PFSK-1 (cell line): Measurements from ENCODE around the gene GAPDHS.

Experiments used
- FOXP2 ChIP-seq: optimal IDR thresholded peaks from 2 replicates; pipeline ENCODE3; 2011; ENCODE audit warnings: borderline replicate concordance, control low read depth, inconsistent platforms; ENCODE audit not compliant: insufficient read depth; ENCODE audit errors: extremely low read length, extremely low read depth
- POLR2AphosphoS5 ChIP-seq: IDR thresholded peaks from 2 replicates; pipeline ENCODE4 v1.6.1; 2012; ENCODE audit warnings: low read depth, mild to moderate bottlenecking, control low read depth, low read length, moderate library complexity
- SIN3A ChIP-seq: IDR thresholded peaks from 2 replicates; pipeline ENCODE4 v1.6.1; 2012; ENCODE audit warnings: mild to moderate bottlenecking, low read length, moderate library complexity, borderline replicate concordance; ENCODE audit not compliant: insufficient read depth
- TAF1 ChIP-seq: IDR thresholded peaks from 2 replicates; pipeline ENCODE4 v1.6.1; 2012; ENCODE audit warnings: low read length, control low read depth, borderline replicate concordance; ENCODE audit not compliant: insufficient read depth
- TF ChIP-seq, protein P1 (sequence below), 2 experiments: IDR thresholded peaks; 2 replicates each; pipeline versions ENCODE4 v1.6.1 to v1.8.0; 2011 to 2012; ENCODE audit warnings: low read depth in 2 of 2, low read length in 2 of 2, control low read depth in 1 of 2, inconsistent platforms in 1 of 2, mild to moderate bottlenecking in 1 of 2, moderate library complexity in 1 of 2; ENCODE audit not compliant: insufficient read depth in 1 of 2

The GAPDHS gene

DNA sequence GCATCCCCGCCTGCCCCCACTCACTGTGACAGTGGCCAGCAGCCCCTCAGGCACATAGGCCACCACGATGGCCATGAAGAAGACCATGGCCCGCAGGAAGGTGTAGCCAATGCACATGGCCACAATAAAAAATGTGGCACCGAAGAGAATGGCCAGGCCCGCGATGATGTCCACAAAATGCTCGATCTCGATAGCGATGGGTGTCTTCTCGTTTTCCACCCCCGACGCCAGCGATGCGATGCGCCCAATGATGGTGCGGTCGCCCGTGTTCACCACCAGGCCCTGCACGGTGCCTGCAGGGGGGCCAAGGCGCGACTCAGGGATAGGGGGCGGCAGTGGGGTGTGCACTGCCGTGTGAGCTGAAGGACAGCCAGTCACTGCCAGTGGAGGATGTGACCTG lies 26.5 kb downstream of the GAPDHS start:
- TF ChIP-seq TAF1 = no peak
- no peak for TF ChIP-seq FOXP2
- no peak for TF ChIP-seq SIN3A
- TF ChIP-seq, protein P1, sequence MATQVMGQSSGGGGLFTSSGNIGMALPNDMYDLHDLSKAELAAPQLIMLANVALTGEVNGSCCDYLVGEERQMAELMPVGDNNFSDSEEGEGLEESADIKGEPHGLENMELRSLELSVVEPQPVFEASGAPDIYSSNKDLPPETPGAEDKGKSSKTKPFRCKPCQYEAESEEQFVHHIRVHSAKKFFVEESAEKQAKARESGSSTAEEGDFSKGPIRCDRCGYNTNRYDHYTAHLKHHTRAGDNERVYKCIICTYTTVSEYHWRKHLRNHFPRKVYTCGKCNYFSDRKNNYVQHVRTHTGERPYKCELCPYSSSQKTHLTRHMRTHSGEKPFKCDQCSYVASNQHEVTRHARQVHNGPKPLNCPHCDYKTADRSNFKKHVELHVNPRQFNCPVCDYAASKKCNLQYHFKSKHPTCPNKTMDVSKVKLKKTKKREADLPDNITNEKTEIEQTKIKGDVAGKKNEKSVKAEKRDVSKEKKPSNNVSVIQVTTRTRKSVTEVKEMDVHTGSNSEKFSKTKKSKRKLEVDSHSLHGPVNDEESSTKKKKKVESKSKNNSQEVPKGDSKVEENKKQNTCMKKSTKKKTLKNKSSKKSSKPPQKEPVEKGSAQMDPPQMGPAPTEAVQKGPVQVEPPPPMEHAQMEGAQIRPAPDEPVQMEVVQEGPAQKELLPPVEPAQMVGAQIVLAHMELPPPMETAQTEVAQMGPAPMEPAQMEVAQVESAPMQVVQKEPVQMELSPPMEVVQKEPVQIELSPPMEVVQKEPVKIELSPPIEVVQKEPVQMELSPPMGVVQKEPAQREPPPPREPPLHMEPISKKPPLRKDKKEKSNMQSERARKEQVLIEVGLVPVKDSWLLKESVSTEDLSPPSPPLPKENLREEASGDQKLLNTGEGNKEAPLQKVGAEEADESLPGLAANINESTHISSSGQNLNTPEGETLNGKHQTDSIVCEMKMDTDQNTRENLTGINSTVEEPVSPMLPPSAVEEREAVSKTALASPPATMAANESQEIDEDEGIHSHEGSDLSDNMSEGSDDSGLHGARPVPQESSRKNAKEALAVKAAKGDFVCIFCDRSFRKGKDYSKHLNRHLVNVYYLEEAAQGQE (IDR thresholded peaks at IDR 0.05; ENCODE audit: insufficient read depth in 1 of 2, low read depth in 2 of 2, low read length in 2 of 2) = no peak
- no peak for TF ChIP-seq POLR2AphosphoS5

DNA sequence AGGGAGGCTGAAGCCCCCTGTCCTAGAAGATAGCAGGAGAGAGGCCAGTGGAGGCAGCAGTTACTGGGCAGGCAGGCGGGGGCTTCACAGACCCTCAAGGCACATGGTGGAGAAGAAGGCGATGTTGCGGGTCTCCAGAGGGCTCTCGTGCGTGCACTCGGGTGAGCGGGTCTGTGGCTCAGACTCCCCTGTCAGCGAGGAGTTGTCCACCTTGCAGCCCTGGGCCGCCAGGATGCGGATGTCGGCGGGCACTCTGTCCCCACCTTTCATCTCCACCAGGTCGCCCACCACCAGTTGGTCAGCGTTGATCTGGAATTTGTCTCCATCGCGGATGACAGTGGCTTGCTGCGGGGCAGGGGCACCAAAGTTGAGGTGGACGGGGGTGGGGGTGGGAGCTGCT lies 27.0 kb downstream of the GAPDHS start:
- TF ChIP-seq, protein P1 (IDR thresholded peaks at IDR 0.05; ENCODE audit: insufficient read depth in 1 of 2, low read depth in 2 of 2, low read length in 2 of 2) = no peak
- TF ChIP-seq FOXP2 = no peak
- TF ChIP-seq SIN3A = no peak
- no peak for TF ChIP-seq POLR2AphosphoS5
- no peak for TF ChIP-seq TAF1

DNA sequence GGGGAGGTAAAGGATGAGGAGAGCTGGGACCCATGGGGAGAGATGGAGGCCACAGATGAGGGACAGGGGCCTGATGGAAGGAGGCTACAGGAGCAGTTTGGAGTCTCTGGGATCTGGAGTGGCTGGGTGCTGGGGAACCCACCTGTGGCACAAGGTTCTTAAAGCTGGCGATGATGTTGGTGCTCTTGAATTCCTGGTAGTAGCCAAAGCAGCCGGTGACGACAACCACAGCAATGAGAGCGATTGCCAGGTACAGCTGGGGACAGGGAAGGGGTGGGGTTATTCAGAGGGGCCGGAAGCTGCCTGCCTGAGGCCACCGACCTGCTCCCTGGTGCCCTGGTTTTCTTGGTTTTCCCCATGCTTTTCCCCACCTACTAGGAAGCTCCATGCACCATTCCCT lies 27.4 kb downstream of the GAPDHS start:
- TF ChIP-seq TAF1 = no peak
- TF ChIP-seq SIN3A = no peak
- TF ChIP-seq FOXP2 = no peak
- TF ChIP-seq, protein P1 (IDR thresholded peaks at IDR 0.05; ENCODE audit: insufficient read depth in 1 of 2, low read depth in 2 of 2, low read length in 2 of 2) = no peak
- TF ChIP-seq POLR2AphosphoS5 = no peak

- no peak for TF ChIP-seq SIN3A
- no peak for TF ChIP-seq POLR2AphosphoS5
- TF ChIP-seq FOXP2 = no peak
- TF ChIP-seq, protein P1 (IDR thresholded peaks at IDR 0.05; ENCODE audit: insufficient read depth in 1 of 2, low read depth in 2 of 2, low read length in 2 of 2) = no peak
- no peak for TF ChIP-seq TAF1
These were observed 28.2 kb downstream of the GAPDHS start for GRCh38 chr19:35561436-35561835.

- TF ChIP-seq TAF1 (no peak), POLR2AphosphoS5 (no peak), FOXP2 (no peak), SIN3A (no peak)
- TF ChIP-seq, protein P1 (IDR thresholded peaks at IDR 0.05; ENCODE audit: insufficient read depth in 1 of 2, low read depth in 2 of 2, low read length in 2 of 2) = no peak
These were observed 29.1 kb downstream of the GAPDHS start for GRCh38 chr19:35562336-35562735.
